Eye (tissue), 1 donor: ENCODE results near the gene RAI14.
"Not testable (repeated sequence)": the region's sequence is repeated elsewhere in the genome, so short reads cannot be mapped to it uniquely, and the experiment has no call there.

Experiments
- DNase-seq: peaks from one replicate; pipeline ENCODE4 v3.0.0-alpha.2; 2015

The RAI14 gene

GRCh38 chr5:34830827-34831226 lies 174.7 kb downstream of the RAI14 start:
- not testable (repeated sequence) for DNase-seq

- no peak for DNase-seq
These were observed 175.2 kb downstream of the RAI14 start for GRCh38 chr5:34831303-34831702.

GRCh38 chr5:34832568-34832967 lies 176.4 kb downstream of the RAI14 start:
- DNase-seq: no peak

GRCh38 chr5:34833090-34833489 lies 177.0 kb downstream of the RAI14 start:
- DNase-seq: no peak

- DNase-seq: no peak
These were observed 178.1 kb downstream of the RAI14 start for GRCh38 chr5:34833976-34834793.

GRCh38 chr5:34834794-34835089 lies 178.6 kb downstream of the RAI14 start:
- no peak for DNase-seq

GRCh38 chr5:34835664-34836063 lies 179.5 kb downstream of the RAI14 start:
- no peak for DNase-seq

DNA sequence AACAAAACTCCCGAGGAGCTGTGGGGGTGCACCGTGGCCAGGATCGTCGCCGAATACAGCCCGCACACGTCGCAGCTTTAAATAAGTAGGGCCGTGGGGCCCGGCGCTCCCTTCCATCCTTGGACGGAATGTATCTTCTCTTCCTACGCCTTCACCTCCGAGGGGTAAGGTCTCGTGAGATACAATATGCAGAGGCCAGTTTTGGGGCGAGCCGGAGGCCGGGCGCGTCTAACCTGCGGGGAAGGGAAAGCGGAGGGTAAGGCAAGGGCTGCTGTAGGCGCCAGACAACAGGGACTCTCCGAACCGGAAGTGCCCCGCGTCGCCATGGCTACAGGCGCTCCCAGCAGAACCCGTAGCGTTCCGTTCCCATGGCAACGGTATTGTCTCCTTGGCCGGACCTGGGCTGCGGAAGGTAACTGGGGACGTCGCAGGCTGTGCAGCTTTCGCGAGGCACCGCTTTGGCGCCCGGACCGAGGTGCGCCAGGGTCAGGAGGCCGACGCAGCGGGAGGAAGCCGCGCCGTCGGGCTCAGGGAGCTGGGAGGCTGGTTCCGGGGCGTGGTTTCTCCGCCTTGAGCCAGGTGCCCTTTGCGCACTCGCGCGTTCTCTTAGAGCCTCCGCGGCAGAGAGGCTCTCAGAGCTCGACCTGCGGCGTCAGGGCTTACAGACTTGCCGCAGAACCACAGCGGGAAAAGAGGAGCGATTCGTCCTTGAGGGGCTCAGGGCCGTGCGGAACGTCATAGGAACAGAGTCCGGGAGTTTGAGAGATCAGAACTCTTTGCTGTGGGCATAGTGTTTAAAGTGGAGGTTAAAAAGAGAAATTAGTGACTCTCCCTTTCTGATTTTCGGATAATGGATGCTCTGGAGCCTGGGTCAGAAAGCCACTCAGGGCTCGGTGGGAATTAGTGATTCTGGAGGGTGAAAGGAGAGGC lies 182.9 kb downstream of the RAI14 start, which contains the start of gene TTC23L:
TSS of gene TTC23L (plus strand) at position 380 of the 930 bp plus-strand sequence. CDS start 1,508 bp downstream, outside the sequence.
- peak; percentile 97 for DNase-seq

DNA sequence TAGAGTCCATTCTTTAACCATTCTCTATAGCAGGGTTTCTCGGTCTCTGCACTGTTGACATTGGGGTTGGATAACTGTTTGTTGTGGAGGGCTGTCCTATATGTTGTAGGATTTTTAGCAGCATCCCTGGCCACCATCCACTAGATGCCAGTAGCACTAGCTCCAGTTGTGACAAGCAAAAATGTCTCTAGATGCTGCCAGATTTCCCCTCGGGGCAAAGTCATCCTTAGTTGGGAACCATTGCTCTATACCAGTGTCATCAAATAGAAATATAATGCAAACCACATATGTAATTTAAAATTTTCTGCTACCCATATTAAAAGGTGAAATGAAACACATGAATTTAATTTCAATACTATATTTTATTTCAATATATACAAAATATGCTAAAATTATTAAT lies 185.7 kb downstream of the RAI14 start:
- DNase-seq: no peak

DNA sequence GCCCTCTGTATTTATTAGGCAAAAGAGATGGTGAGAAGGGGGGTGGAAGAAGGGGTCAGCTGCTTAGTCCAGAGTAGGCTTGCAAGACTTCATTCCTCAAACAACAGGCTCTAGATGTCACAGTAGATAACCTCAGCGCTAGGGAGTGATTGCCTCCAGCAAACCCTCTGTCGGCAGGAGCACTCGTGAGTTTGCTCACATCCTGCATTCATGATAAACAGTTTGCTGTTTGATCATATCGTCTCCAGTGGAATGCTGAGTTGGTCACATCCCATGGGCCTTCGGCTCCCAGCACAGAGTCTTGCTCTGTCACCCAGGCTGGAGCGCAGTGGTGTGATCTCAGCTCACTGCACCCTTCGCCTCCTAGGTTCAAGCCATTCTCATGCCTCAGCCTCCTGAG lies 186.4 kb downstream of the RAI14 start:
- no peak for DNase-seq

GRCh38 chr5:34843497-34843896 lies 187.4 kb downstream of the RAI14 start:
- no peak for DNase-seq

DNA sequence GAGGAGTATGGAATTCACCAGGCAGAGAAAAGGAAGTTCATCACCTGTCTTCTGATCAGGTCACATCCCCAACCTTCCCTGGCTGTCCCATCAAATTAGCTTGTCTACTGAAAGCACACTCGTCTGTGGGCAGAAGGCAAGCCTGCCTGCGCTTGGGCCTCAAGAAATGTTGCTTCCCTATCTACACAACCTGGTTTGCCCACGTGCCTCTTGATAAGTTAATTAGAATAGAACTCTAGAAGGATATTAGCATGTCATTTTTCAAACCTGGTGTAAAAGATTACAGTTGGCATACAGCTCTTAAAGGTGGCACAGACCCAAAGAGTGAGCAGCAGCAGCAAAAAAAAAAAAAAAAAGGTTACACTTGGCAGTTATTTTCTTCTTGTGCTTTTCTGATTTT lies 188.0 kb downstream of the RAI14 start:
- no peak for DNase-seq

DNA sequence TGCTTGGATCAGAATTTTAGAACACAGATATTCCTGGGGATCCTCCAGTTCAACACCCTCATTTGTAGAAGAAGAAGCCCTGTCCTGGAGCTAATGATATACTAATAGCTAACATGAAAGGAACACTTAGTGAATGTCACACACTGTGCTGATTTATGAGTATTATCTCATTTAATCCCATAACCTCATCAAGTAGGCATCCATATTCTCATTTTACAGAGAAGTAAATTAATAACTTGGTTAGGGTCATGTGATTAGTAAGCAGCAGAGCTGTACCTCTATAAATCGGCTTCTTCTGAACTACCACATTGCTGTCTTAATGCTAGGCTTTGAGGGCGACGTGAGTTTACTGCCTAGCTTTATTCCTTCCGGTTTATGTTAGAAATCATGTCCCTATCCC lies 188.9 kb downstream of the RAI14 start:
- no peak for DNase-seq

DNA sequence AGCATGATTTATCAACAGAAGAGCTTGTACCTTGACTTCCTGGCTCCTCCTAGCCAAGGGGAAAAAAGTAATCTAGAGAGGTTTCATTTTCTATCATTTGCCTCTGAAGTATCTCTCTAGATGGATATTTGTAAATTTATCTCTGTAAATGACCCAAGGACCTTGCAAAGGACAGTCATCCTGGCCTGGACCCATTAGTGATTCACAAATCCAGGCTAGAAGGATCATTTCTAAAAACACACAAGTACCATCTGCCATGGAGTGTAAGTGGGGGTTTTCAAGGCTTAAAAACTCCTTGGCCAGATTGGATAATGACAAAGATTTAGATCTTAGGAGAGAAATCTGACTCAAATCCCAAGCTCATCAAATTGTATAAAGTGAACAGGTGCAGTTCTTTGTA lies 190.9 kb downstream of the RAI14 start:
- no peak for DNase-seq

GRCh38 chr5:34847552-34847951 lies 191.4 kb downstream of the RAI14 start:
- DNase-seq: no peak

DNA sequence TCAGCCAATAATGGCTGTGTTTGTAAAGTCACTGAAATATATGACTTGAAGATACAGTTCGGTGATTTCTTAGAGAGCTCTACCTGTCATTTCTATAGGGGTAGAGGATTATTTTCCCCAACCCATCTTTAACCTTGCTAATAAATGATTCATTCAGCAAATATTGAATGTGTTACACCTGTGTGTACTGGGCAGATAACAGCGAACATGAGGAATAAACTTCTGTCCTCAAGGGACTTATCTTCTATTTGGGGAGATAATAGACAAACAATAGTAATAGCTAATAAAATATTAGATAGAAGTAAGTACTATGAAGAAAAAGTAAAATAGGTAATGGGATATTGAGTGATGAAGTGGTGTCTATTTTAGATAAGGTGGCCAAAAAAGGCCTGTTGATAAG lies 192.1 kb downstream of the RAI14 start:
- no peak for DNase-seq

GRCh38 chr5:34849253-34849652 lies 193.1 kb downstream of the RAI14 start:
- no peak for DNase-seq

GRCh38 chr5:34854459-34855174 lies 198.5 kb downstream of the RAI14 start:
- DNase-seq: peak; percentile 92

DNA sequence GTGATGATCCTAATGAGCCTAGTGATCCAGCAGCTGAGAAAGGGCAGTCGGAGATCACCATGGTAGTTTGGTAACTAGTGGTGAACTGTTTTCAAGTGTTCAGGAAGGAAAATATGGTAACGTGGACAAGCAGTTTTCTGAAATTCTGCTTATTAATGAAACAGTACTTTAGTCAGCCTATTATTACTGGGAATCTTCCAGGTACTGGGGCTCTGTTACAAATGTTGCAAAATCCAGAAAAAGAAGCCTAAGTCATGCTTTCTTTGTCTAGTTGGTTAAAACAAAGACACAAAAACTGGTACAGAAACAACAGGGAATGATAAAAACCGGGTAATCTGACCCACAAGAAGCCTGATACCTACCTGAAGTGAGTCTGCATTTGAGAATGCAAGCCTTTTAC lies 201.0 kb downstream of the RAI14 start:
- no peak for DNase-seq

DNA sequence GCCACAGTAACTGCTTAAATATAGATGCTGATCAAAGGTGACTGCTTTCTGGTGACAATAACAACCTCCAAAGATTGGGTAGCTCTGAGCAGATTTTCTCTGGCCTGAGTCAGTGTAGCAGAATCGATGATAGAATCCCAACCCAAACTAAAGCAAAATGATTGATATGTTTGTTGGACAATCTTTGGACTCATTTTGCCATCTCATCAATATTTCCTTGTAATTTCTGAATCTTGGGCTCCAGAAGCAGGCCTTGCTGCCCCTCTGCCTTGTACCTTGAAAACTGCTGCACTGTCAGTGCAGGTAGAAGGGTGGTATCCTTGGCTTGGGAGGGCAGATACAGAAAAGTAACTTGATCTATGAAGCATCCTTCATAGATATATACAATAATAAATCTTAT lies 201.8 kb downstream of the RAI14 start:
- DNase-seq: no peak

DNA sequence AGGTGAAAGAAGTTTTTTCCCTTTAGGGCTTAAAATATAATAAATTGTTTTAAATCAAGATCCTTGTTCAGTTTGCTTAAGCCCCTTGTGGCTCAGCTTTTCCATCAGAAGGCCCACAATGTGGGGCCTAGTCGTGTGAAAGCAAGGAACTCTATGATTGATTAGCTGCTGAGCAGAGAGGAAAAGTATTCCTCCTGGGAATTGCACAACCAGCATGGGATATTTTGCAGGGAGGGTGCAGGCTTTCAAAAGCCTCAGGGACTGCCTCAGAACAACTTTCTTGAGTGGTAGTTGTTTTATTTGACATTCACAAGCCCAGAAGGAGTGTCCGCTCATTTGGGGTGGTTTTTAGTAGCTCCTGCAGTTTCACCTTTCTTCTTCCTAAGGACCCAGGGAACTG lies 202.7 kb downstream of the RAI14 start:
- DNase-seq: no peak

DNA sequence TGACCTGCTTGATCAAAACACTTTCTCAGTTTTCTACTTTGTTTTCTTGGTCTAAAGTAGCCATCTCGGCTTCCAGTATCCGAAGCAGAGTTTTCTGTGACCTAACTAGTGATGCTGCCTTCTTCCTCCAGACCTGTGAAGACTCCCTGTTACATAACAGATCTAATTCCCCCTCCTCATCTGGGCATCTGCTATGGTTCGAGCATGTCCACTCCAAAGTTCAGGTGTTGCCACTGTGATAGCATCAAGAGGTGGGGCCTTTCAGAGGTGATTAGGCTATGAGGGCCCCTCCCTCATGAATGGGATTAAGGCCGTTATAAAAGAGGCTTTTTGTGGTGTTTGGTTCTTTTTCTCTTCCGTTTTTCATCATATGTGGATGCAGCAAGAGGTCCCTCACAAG lies 203.1 kb downstream of the RAI14 start:
- no peak for DNase-seq

DNA sequence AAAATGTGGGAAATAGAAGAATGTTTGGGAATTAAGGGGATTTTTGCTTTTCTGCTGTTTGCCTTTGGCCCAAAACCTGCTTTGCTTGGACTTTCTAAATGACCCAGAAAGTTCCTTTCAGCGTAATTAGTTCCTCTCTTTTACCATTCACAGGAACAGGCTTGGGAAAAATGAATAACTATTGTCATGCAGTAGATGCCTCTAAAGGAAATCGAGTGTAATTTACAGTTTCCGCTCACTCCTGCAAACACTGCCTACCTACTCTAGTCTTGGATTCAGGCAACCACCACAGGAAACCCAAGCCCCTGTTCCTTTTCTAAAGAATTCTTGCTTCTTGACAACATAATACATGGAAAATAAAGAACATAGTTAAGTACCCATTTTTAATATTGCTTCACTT lies 207.8 kb downstream of the RAI14 start:
- no peak for DNase-seq
